GM20431 (cell line): Measurements from ENCODE around the gene SELPLG.
"Not testable (repeated sequence)": the region's sequence is repeated elsewhere in the genome, so short reads cannot be mapped to it uniquely, and the experiment has no call there.

Experiments
- in situ Hi-C: fragments of 300-500 bp; cut with MseI, MboI; formaldehyde crosslinking; loops from one replicate; pipeline ENCODE4 v1.15.0; 2020; ENCODE audit warnings: low sequenced_read_pairs; ENCODE audit not compliant: unreplicated experiment

Gene SELPLG

DNA sequence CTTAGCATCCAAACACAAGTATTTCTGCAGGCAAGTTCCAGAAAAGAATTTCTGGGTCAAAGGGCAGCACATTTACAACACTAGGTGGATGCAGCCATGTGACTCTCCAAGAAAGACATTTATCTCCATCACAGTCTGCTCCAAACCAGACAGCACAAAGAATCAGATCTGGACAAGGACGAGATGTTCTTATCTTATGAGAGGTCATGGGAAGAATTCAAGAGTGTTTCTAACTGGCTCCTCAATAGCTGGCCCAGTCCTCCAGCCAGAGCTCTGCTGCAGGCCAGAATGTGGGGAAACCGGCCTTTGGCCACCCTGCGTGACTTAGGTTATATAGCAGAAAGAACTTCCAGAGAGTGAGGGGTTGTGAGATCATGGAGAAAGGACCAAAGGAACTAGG is 53.2 kb downstream of the SELPLG start:
- in situ Hi-C loops, result no loop called here

DNA sequence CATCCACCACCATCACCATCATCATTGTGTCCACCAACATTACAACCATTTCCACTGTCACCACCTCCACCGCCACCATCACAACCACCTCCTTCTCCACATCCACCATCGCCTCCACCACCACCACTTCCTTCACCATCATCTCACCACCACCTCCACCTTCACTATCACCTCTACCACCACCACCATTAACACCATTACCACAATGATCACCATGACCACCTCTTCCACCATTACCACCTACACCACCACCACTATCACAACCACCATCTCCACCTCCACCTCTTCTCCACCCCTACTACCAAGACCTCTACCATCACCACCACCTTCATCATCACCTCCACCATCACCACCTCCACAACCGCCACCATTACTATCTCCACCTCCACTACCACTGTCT is 54.9 kb downstream of the SELPLG start:
- in situ Hi-C loops, result no loop called here

DNA sequence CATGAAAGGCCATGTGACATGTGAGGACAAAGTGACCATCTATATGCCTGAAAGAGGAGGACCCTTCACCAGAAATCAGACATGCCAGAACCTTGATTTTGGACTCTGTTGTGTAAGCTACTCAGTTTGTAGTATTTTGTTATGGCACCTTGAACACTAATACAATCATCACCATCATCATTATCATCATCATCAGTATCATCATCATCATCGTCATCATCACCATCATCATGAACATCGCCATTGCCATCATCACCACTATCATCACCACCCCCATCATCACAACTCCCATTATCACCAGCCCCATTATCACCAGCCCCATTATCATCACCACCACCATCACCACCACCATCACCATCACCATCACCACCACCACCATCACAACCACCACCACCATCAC is 55.4 kb downstream of the SELPLG start:
- in situ Hi-C loops, result no loop called here

DNA sequence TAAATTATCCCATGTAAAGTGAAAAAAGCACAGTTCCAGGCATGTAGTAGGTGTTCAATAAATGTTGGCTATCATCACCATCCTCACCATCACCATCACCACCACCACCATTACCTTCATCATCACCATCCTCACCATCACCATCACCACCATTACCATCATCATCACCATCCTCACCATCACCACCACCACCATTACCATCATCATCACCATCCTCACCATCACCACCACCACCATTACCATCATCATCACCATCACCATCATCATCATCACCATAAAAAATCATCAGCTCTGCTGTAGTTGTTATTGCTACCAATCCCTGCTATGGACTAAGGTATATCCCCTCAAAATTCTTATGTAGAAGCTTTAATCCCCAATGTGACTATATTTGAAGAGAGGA is 56.2 kb downstream of the SELPLG start:
- in situ Hi-C loops, result no loop called here

GRCh38 chr12:108576660-108577234 is 56.9 kb downstream of the SELPLG start:
- in situ Hi-C loops, result no loop called here

DNA sequence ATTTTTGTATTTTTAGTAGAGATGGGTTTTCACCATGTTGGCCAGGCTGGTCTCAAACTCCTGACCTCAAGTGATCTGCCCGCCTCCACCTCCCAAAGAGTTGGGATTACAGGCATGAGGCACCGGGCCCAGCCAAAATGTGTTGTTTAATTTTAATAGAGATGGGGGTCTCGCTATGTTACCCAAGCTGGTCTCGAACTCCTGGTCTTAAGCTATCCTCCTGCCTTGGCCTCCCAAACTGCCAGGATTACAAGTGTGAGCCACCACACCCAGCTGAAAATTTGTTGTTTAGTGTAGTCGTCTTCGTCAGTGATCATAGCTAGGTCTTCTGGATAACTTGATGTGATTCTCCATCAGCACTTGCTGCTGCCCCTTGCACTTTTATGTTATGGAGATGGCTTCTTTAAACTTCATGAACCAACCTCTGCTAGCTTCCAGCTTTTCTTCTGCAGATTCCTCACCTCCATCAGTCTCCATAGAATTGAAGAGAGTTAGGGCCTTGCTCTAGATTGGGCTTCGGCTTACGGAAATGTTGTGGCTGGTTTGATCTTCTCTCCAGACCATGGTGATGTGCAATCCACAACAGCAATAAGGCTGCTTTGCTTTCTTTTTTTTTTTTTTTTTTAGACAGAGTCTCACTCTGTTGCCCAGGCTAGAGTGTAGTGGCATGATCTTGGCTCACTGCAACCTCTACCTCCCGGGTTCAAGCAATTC is 58.3 kb downstream of the SELPLG start:
- in situ Hi-C loops, result no loop called here

DNA sequence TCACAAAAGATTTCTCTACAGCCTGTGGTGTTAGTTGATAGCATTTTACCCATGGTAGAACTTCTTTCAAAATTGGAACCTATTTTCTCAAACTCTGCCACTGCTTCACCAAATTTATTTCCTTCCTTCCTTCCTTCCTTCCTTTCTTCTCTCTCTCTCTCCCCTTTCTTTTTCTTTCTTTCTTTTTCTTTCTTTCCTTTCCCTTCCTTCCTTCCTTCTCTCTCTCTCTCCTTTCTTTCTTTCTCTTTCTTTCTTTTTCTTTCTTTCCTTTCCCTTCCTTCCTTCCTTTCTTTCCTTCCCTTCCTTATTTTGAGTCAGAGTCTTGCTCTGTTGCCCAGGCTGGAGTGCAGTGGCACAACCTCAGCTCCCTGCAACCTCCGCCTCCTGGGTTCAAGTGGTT is 59.4 kb downstream of the SELPLG start:
- in situ Hi-C loops, result not testable (repeated sequence)

DNA sequence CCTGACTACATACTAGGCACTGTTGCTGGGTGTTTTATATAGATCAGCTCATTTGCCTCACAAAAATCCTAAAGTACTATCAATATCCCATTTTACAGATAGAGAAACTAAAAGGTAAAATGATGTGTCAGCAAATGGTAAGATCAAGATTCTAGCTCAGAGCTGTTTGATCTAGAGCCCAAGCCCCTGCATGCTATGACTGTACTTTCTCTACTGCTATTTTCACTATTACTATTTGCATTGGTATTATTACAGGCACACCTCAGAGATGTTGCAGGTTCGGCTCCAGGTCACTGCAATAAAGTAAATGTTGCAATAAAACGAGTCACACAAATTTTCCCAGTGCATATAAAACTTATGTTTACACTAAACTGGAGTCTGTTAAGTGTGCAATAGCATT is 60.4 kb downstream of the SELPLG start:
- in situ Hi-C loops, result no loop called here

GRCh38 chr12:108572166-108572790 is 61.4 kb downstream of the SELPLG start:
- in situ Hi-C loops, result no loop called here
